Left ventricle myocardium inferior (tissue), 1 donor: ENCODE results near the gene MRRF. TPM values are rescaled to one million over a fixed set of nuclear protein-coding genes. Genes with fewer than 3 reads are reported as not detected.

Experiments
- DNase-seq: peaks from one replicate; pipeline ENCODE4 v3.0.0-alpha.2; 2020
- H3K27ac ChIP-seq: fragments of 200-600 bp; replicated peaks from 2 replicates; pipeline ENCODE4 v1.8.0; 2021
- H3K27me3 ChIP-seq: fragments of 200-600 bp; 2 replicates; pipeline ENCODE4 v1.8.0; 2021; ENCODE audit warnings: low read depth
- H3K36me3 ChIP-seq: fragments of 200-600 bp; 2 replicates; pipeline ENCODE4 v1.8.0; 2021
- H3K4me1 ChIP-seq: fragments of 200-600 bp; 2 replicates; pipeline ENCODE4 v1.8.0; 2021
- H3K4me3 ChIP-seq: fragments of 200-600 bp; 2 replicates; pipeline ENCODE4 v1.8.0; 2021; ENCODE audit warnings: mild to moderate bottlenecking, moderate library complexity
- H3K9me3 ChIP-seq: fragments of 200-600 bp; replicated peaks from 2 replicates; pipeline ENCODE4 v1.8.0; 2021
- CTCF ChIP-seq: fragments of 200-600 bp; IDR thresholded peaks from 2 replicates; pipeline ENCODE4 v1.8.0; 2021; ENCODE audit warnings: antibody characterized with exemption, mild to moderate bottlenecking, borderline replicate concordance
- intact Hi-C: fragments of 100-400 bp; cut with micrococcal nuclease; formaldehyde crosslinking; loops from one replicate; pipeline ENCODE4 v1.11.0; 2022
- total RNA-seq: library from RNA; stranded (reverse); fragmentation: NEBNext Ultra II Directional; extraction: Animal tissue kit (Norgen Biotek cat#: 25700); gene quantifications from one replicate; pipeline ENCODE4 v1.2.1, GENCODE V29; 2021
- donor health status: DM: no; HTN: yes; CAD: no; lungs with severe emphysema.

Gene MRRF
- total RNA-seq, 1 donor from 2014 or later, result 35.8 TPM

- TF ChIP-seq CTCF, result no peak
- Histone ChIP-seq H3K4me3 (no peak overlapping the region), H3K36me3 (no peaks in the 10 kb centered on the region), H3K4me1 (peaks cover 23% of the 10 kb centered on the region), H3K9me3 (no peaks in the 10 kb centered on the region), H3K27ac (no peak overlapping the region), H3K27me3 (no peaks in the 10 kb centered on the region)
- intact Hi-C loops, result no loop called here
- no peak for DNase-seq
Observed at GRCh38 chr9:122337556-122337929, 72.9 kb downstream of the MRRF start.

GRCh38 chr9:122338536-122338935, 73.9 kb downstream of the MRRF start:
- H3K27ac ChIP-seq, result no peak overlapping the region
- no peaks in the 10 kb centered on the region for H3K9me3 ChIP-seq
- DNase-seq, result no peak
- peaks cover 21% of the 10 kb centered on the region for H3K4me1 ChIP-seq
- no peak for TF ChIP-seq CTCF
- no peaks in the 10 kb centered on the region for H3K36me3 ChIP-seq
- no peak overlapping the region for H3K4me3 ChIP-seq
- no peaks in the 10 kb centered on the region for H3K27me3 ChIP-seq
- intact Hi-C loops, result no loop called here

- H3K4me1 ChIP-seq, result peaks cover 21% of the 10 kb centered on the region
- no peaks in the 10 kb centered on the region for H3K9me3 ChIP-seq
- H3K36me3 ChIP-seq, result no peaks in the 10 kb centered on the region
- H3K4me3 ChIP-seq, result no peak overlapping the region
- TF ChIP-seq CTCF, result no peak
- no peak overlapping the region for H3K27ac ChIP-seq
- intact Hi-C loops, result no loop called here
- DNase-seq, result no peak
- no peaks in the 10 kb centered on the region for H3K27me3 ChIP-seq
Observed at GRCh38 chr9:122338994-122339393, 74.3 kb downstream of the MRRF start.

- intact Hi-C loops, result no loop called here
- Histone ChIP-seq H3K4me1 (peaks cover 21% of the 10 kb centered on the region), H3K9me3 (no peaks in the 10 kb centered on the region), H3K27me3 (no peaks in the 10 kb centered on the region), H3K4me3 (no peak overlapping the region), H3K27ac (peak overlapping the region; percentile 63), H3K36me3 (no peaks in the 10 kb centered on the region)
- DNase-seq, result no peak
- no peak for TF ChIP-seq CTCF
Observed at GRCh38 chr9:122339579-122339978, 74.9 kb downstream of the MRRF start.

GRCh38 chr9:122340161-122340560, 75.5 kb downstream of the MRRF start:
- peaks cover 21% of the 10 kb centered on the region for H3K4me1 ChIP-seq
- no peak for TF ChIP-seq CTCF
- H3K4me3 ChIP-seq, result no peak overlapping the region
- H3K27ac ChIP-seq, result peak overlapping the region; percentile 63
- intact Hi-C loops, result loop anchor here (10.0 kb wide), 1 partner anchor 85 kb away; no protein-coding TSS in a partner anchor
- no peaks in the 10 kb centered on the region for H3K27me3 ChIP-seq
- DNase-seq, result no peak
- no peaks in the 10 kb centered on the region for H3K36me3 ChIP-seq
- no peaks in the 10 kb centered on the region for H3K9me3 ChIP-seq
